Stimulated activated CD4-positive, alpha-beta T cell treated with anti-CD3 and anti-CD28 coated beads, Interleukin-1b, Interleukin-23, amount 100 ng/mL, for 48 hours (primary cell): Measurements from ENCODE around the gene TAPT1.
"Not testable (repeated sequence)": the region's sequence is repeated elsewhere in the genome, so short reads cannot be mapped to it uniquely, and the experiment has no call there.

ENCODE experiments used
- DNase-seq: peaks from one replicate; pipeline ENCODE4 v3.0.0-alpha.2; 2020

The TAPT1 gene

GRCh38 chr4:16168144-16168543 lies 58.1 kb downstream of the TAPT1 start:
- DNase-seq: no peak

GRCh38 chr4:16165931-16166330 lies 60.3 kb downstream of the TAPT1 start:
- no peak for DNase-seq

- DNase-seq: no peak
Measured at GRCh38 chr4:16162891-16163290, 63.4 kb downstream of the TAPT1 start.

GRCh38 chr4:16161851-16162408 lies 64.3 kb downstream of the TAPT1 start:
- no peak for DNase-seq

GRCh38 chr4:16160457-16160856 lies 65.8 kb downstream of the TAPT1 start:
- DNase-seq: no peak

- no peak for DNase-seq
Measured at GRCh38 chr4:16159286-16159685, 67.0 kb downstream of the TAPT1 start.

- no peak for DNase-seq
Measured at GRCh38 chr4:16158504-16158852, 67.8 kb downstream of the TAPT1 start.

GRCh38 chr4:16157609-16158503 lies 68.4 kb downstream of the TAPT1 start:
- no peak for DNase-seq

- no peak for DNase-seq
Measured at GRCh38 chr4:16155528-16156169, 70.6 kb downstream of the TAPT1 start.

- DNase-seq: no peak
Measured at GRCh38 chr4:16154451-16154850, 71.8 kb downstream of the TAPT1 start.

GRCh38 chr4:16150716-16151115 lies 75.6 kb downstream of the TAPT1 start:
- DNase-seq: no peak

- not testable (repeated sequence) for DNase-seq
Measured at GRCh38 chr4:16144913-16145312, 81.4 kb downstream of the TAPT1 start.

- no peak for DNase-seq
Measured at GRCh38 chr4:16142598-16143310, 83.5 kb downstream of the TAPT1 start.

GRCh38 chr4:16140879-16141249 lies 85.4 kb downstream of the TAPT1 start:
- DNase-seq: no peak

GRCh38 chr4:16140231-16140878 lies 85.9 kb downstream of the TAPT1 start:
- no peak for DNase-seq

- no peak for DNase-seq
Measured at GRCh38 chr4:16139066-16139945, 87.0 kb downstream of the TAPT1 start.

- no peak for DNase-seq
Measured at GRCh38 chr4:16136827-16137226, 89.4 kb downstream of the TAPT1 start.

- no peak for DNase-seq
Measured at GRCh38 chr4:16136311-16136710, 90.0 kb downstream of the TAPT1 start.

GRCh38 chr4:16133406-16133805 lies 92.9 kb downstream of the TAPT1 start:
- no peak for DNase-seq

- no peak for DNase-seq
Measured at GRCh38 chr4:16131293-16131692, 95.0 kb downstream of the TAPT1 start.

GRCh38 chr4:16129336-16129735 lies 96.9 kb downstream of the TAPT1 start:
- no peak for DNase-seq

- no peak for DNase-seq
Measured at GRCh38 chr4:16126714-16127113, 99.6 kb downstream of the TAPT1 start.
